HG03060 (cell line): ENCODE measurements around the gene HERPUD2.
"Not testable (repeated sequence)": the region's sequence is repeated elsewhere in the genome, so short reads cannot be mapped to it uniquely, and the experiment has no call there.

Experiments
- ATAC-seq: cut with Tn5 transposase; IDR thresholded peaks from one replicate; pipeline ENCODE4 v1.9.1; 2021; ENCODE audit warnings: low read depth, moderate number of reproducible peaks; ENCODE audit not compliant: unreplicated experiment

HERPUD2 gene

GRCh38 chr7:35681231-35682029 is 13.5 kb downstream of the HERPUD2 start:
- ATAC-seq = no peak

GRCh38 chr7:35680403-35681013 is 14.4 kb downstream of the HERPUD2 start:
- ATAC-seq = no peak

GRCh38 chr7:35677582-35678356 is 17.2 kb downstream of the HERPUD2 start:
- ATAC-seq = no peak

- ATAC-seq = no peak
Measured at GRCh38 chr7:35676211-35676610, 18.7 kb downstream of the HERPUD2 start.

- no peak for ATAC-seq
Measured at GRCh38 chr7:35670856-35671569, 23.9 kb downstream of the HERPUD2 start.

- ATAC-seq = not testable (repeated sequence)
Measured at GRCh38 chr7:35660411-35660810, 34.5 kb downstream of the HERPUD2 start.

GRCh38 chr7:35658606-35659201 is 36.2 kb downstream of the HERPUD2 start:
- ATAC-seq = no peak

GRCh38 chr7:35657125-35657524 is 37.8 kb downstream of the HERPUD2 start:
- ATAC-seq = peak; percentile 54

GRCh38 chr7:35654558-35654957 is 40.4 kb downstream of the HERPUD2 start:
- ATAC-seq = not testable (repeated sequence)

- no peak for ATAC-seq
Measured at GRCh38 chr7:35652124-35652523, 42.8 kb downstream of the HERPUD2 start.

GRCh38 chr7:35650751-35651150 is 44.2 kb downstream of the HERPUD2 start:
- no peak for ATAC-seq

- no peak for ATAC-seq
Measured at GRCh38 chr7:35649711-35650110, 45.2 kb downstream of the HERPUD2 start.

- ATAC-seq = no peak
Measured at GRCh38 chr7:35648367-35648766, 46.6 kb downstream of the HERPUD2 start.

GRCh38 chr7:35647171-35647574 is 47.8 kb downstream of the HERPUD2 start:
- no peak for ATAC-seq

GRCh38 chr7:35646289-35647023 is 48.5 kb downstream of the HERPUD2 start:
- ATAC-seq = no peak

- no peak for ATAC-seq
Measured at GRCh38 chr7:35645691-35646090, 49.2 kb downstream of the HERPUD2 start.

GRCh38 chr7:35630024-35630972 is 64.6 kb downstream of the HERPUD2 start:
- ATAC-seq = no peak
